Pancreas (tissue), 10 donors: ENCODE data around the gene SLC39A3. TPM values are rescaled to one million over a fixed set of nuclear protein-coding genes. Genes with fewer than 3 reads are reported as not detected.

Experiments used
- ATAC-seq, 4 donors: fragments of 200-7000 bp; cut with Tn5 transposase; one replicate each; pipeline versions ENCODE4 v1.8.0 to v1.9.1; 2020; ENCODE audit warnings: mild to moderate bottlenecking in 4 of 4, moderate library complexity in 4 of 4
- DNase-seq, 6 donors: peaks; one replicate each; pipeline ENCODE4 v3.0.0-alpha.2; 2020
- FAIRE-seq: peaks from 2 replicates; lab custom pipeline; 2012; peaks lifted over from hg19 to GRCh38; lab: Jason Lieb, UNC
- H3K27ac ChIP-seq, 4 donors: fragments of 200-600 bp; sonication (generic); 1 replicate in 3 of 4; 2 replicates in 1 of 4; pipeline versions ENCODE4 v1.5.0 to v1.8.0; 2020
- H3K27me3 ChIP-seq, 4 donors: fragments of 200-600 bp; one replicate each; pipeline ENCODE4 v1.8.0; 2021
- H3K36me3 ChIP-seq, 3 donors: fragments of 200-600 bp; sonication (generic) in 1 of 3; one replicate each; pipeline versions ENCODE4 v1.5.0 to v1.8.0; 2020 to 2021
- H3K4me1 ChIP-seq, 3 donors: fragments of 200-600 bp; one replicate each; pipeline ENCODE4 v1.8.0; 2021
- H3K4me3 ChIP-seq, 4 donors: fragments of 200-600 bp; sonication (generic) in 2 of 4; one replicate each; pipeline versions ENCODE4 v1.5.0 to v1.8.0; 2020 to 2021
- H3K9me3 ChIP-seq, 4 donors: fragments of 200-600 bp; one replicate each; pipeline ENCODE4 v1.8.0; 2021
- WGBS, 2 donors: extraction: QIAGEN DNeasy Blood & Tissue Kit; methylation state at CpG; one replicate each; pipeline ENCODE4 v1.1.7; 2013; 5-methylcytosine and 5-hydroxymethylcytosine counted together
- intact Hi-C, 3 donors: fragments of 100-400 bp; cut with DNase I; formaldehyde crosslinking; loops; one replicate each; pipeline versions ENCODE4 v1.11.1 to v1.14.2; 2022
- polyA plus RNA-seq, 2 donors: library from polyadenylated mRNA; stranded (reverse); fragments of 200-250 nt; gene quantifications; one replicate each; pipeline ENCODE4 v1.2.3, GENCODE V29; 2013
- total RNA-seq, 6 donors: library from RNA; stranded (reverse); fragmentation: NEBNext Ultra II Directional in 4 of 6; extraction: Animal tissue kit (Norgen Biotek cat#: 25700) in 4 of 6; gene quantifications; one replicate each; pipeline versions ENCODE4 v1.2.1 to v1.2.4, GENCODE V29; 2021 to 2023
- TF ChIP-seq, protein P1 (sequence below), 4 donors: fragments of 200-600 bp; sonication (generic) in 3 of 4; IDR thresholded peaks; one replicate each; pipeline versions ENCODE4 v1.5.0 to v1.8.0; 2021; ENCODE audit warnings: antibody characterized with exemption in 4 of 4
- donor health status: healthy with polysubstance abuse.
- donor health status: DM: no; HTN: no; CAD: no; lungs with moderate emphysema.
- donor health status: DM: no; HTN: no; CAD: no.
- donor health status: control.
- donor health status: control.
- donor health status: Bipolar disorder and iron deficiency.
- donor health status: DM: yes; HTN: yes; CAD: no.
- donor health status: DM: no; HTN: no; CAD: no.
- donor health status: DM: no; HTN: no; CAD: no.
- donor health status: DM: yes; HTN: yes; CAD: no.

SLC39A3 gene
- total and polyA plus RNA-seq, 8 donors, result 8.7 to 25.6 (median 13.0) TPM

DNA sequence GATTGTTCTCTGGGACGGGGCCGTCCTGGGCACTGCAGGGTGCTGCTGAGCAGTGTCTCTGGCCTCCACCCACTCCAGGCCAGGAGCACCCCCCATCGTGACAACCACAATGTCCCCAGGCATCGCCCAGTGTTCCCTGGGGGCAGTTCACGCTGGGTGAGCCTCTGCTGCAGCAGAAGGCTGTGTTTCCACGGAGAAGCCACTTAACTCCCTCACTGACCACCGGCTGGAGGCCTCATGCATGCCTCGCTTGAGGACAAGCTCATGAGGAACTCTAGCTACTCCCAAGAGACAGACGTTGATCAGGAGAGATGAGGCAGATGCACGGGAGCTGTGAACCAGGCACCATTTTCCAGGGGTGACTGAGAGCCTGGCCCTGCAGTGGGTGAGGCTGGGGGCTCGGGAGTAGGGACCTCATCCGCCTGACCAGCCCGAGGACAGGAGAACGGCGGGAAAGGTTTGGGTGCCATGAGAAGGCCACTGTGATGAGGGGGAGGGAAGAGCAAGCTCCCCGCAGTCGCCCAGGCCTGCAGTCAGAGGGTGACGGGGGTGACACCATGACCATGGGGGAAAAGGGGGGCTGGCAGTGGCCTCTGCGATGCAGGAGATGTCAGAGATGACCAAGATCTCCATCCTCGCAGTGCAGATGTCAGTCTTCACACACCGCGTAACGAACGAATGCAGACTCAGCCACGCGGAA is 5.1 kb downstream of the SLC39A3 start:
- Histone ChIP-seq H3K27me3 (no peaks in the 10 kb centered on the region), H3K36me3 (peaks cover 0 to 3% (median 0%) of the 10 kb centered on the region in 3 donors), H3K9me3 (no peaks in the 10 kb centered on the region), H3K27ac (no peak overlapping the region), H3K4me1 (peaks cover 0 to 5% (median 3%) of the 10 kb centered on the region in 3 donors), H3K4me3 (no peak overlapping the region)
- TF ChIP-seq, protein P1, sequence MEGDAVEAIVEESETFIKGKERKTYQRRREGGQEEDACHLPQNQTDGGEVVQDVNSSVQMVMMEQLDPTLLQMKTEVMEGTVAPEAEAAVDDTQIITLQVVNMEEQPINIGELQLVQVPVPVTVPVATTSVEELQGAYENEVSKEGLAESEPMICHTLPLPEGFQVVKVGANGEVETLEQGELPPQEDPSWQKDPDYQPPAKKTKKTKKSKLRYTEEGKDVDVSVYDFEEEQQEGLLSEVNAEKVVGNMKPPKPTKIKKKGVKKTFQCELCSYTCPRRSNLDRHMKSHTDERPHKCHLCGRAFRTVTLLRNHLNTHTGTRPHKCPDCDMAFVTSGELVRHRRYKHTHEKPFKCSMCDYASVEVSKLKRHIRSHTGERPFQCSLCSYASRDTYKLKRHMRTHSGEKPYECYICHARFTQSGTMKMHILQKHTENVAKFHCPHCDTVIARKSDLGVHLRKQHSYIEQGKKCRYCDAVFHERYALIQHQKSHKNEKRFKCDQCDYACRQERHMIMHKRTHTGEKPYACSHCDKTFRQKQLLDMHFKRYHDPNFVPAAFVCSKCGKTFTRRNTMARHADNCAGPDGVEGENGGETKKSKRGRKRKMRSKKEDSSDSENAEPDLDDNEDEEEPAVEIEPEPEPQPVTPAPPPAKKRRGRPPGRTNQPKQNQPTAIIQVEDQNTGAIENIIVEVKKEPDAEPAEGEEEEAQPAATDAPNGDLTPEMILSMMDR (IDR thresholded peaks at IDR 0.05), result no peak
- intact Hi-C loops, result no loop called here
- DNase-seq (no peak), FAIRE-seq (no peak), ATAC-seq (no peak)
- WGBS, 2 donors, result 85 to 87% methylated on average over 26 of the region's 26 CpGs

DNA sequence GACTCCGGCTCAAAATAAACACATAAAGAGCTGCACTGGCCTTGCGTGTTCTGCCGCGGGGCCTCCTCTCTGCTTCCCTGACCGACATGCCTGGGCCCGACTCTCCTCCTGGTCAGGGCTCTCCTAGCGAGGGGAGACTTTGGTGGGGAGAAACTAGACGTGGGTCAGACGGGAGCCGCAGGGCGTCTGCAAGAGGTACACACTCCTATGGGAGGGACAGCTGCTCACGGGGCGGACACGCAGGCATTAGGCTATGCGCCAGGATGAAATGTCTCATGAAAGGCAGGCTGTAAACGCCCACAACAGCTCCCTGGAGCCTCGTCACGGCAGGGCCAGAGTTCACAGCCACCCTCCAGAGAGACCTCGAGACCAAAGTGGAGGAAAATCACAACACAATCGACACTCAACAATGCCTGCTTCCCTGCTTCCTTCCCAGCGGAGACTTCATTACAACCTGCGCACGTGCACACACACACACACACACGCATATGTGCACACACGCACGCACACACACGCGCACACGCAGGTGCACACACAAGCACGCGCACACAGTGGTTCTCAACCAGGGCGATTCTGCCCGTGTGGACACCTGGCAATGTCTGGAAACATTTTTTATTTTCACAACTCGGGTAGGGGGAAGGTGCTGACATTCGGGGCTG is 5.8 kb downstream of the SLC39A3 start:
- FAIRE-seq (no peak), ATAC-seq (no peak), DNase-seq (no peak)
- H3K4me3 ChIP-seq, result no peak overlapping the region
- 91 to 92% methylated on average over 35 of the region's 35 CpGs for WGBS, 2 donors
- intact Hi-C loops, result no loop called here
- TF ChIP-seq, protein P1 (IDR thresholded peaks at IDR 0.05), result no peak
- H3K27me3 ChIP-seq, result no peaks in the 10 kb centered on the region
- H3K36me3 ChIP-seq, result peaks cover 0 to 3% (median 0%) of the 10 kb centered on the region in 3 donors
- H3K9me3 ChIP-seq, result no peaks in the 10 kb centered on the region
- H3K4me1 ChIP-seq, result peaks cover 0 to 3% (median 1%) of the 10 kb centered on the region in 3 donors
- H3K27ac ChIP-seq, result no peak overlapping the region

DNA sequence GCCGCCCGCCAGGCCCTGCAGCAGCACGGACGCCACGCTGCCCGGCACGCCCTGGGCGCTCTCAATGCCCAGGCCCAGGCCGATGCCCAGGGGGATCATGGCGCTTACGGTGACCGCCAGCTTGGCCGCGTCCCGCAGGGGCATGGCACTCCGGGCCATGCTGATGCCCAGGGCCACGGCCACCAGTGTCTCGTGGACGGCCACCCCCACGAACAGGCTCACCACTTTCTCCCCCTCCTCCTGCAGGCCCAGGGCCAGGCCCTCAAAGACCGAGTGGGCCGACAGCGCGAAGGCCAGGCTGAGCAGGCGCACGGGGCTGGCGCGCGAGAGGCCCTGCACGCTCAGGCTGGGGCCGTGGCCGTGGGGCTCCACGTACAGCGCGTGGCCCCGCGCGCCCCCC is 6.9 kb downstream of the SLC39A3 start:
- no peaks in the 10 kb centered on the region for H3K4me1 ChIP-seq
- H3K4me3 ChIP-seq, result no peak overlapping the region
- FAIRE-seq, result no peak
- H3K27ac ChIP-seq, result no peak overlapping the region
- intact Hi-C loops, result no loop called here
- TF ChIP-seq, protein P1 (IDR thresholded peaks at IDR 0.05), result no peak
- H3K27me3 ChIP-seq, result no peaks in the 10 kb centered on the region
- 94 to 96% methylated on average over 37 to 38 of the region's 38 CpGs for WGBS, 2 donors
- H3K9me3 ChIP-seq, result no peaks in the 10 kb centered on the region
- H3K36me3 ChIP-seq, result peaks cover 0 to 3% (median 0%) of the 10 kb centered on the region in 3 donors
- ATAC-seq, result no peak
- DNase-seq, result no peak

DNA sequence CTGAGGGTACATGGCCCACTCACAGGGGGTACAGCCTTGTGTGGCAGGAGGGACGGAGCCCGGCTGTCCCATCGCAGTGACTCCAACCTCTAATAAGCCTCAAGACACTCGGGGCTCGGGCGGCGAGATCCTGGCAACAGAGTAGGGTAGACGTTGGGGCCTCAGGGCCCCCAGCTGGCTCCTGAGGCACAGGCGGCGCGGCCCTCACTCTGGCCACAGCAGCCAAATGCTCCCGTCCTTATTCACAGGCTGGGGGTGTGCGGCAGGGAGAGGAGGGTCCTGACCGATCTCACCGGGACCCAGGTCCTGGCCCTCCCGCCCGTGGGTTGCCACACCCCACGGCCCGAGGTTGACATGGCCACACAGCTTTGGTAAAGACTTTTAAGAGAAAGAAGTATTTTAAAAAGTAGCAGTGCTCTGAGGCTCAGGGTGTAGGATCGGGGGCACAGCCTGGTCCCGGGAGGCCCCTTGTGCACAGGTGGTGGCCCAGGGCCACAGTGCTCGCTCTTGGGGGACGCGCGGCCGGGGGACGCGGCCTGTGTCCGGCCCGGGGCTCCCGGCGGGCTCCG is 7.6 kb downstream of the SLC39A3 start:
- TF ChIP-seq, protein P1 (IDR thresholded peaks at IDR 0.05), result no peak
- H3K36me3 ChIP-seq, result peaks cover 0 to 3% (median 0%) of the 10 kb centered on the region in 3 donors
- WGBS, 2 donors, result 94% methylated on average over 32 to 33 of the region's 33 CpGs
- H3K9me3 ChIP-seq, result no peaks in the 10 kb centered on the region
- ATAC-seq (no peak), DNase-seq (no peak), FAIRE-seq (no peak)
- no peak overlapping the region for H3K27ac ChIP-seq
- H3K4me1 ChIP-seq, result no peaks in the 10 kb centered on the region
- H3K4me3 ChIP-seq, result no peak overlapping the region
- intact Hi-C loops, result no loop called here
- H3K27me3 ChIP-seq, result no peaks in the 10 kb centered on the region
